ENCODE results near the gene PUM2. TPM values are rescaled to one million over a fixed set of nuclear protein-coding genes. Genes with fewer than 3 reads are reported as not detected.

The PUM2 gene
- polyA plus RNA-seq, 1 of the 3 experiments (the other 2 are of a cell fraction), result 19.7 TPM

DNA sequence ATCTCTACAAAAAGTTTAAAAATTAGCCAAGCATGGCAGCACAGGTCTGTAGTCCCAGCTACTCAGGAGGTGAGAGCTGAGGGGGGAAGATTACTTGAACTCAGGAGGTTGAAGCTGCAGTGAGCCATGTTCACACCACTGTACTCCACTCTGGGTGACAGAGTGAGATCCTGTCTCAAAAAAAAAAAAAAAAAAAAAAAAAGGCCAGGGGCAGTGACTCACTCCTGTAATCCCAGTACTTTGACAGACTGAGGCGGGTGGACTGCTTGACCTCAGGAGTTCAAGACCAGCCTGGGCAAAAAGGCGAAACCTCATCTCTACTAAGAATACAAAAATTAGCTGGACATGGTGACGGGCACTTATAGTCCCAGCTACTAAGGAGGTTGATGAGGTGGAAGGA lies 37.0 kb downstream of the PUM2 start:
- Histone ChIP-seq H3K4me2 (no peak overlapping the region), H3K27ac (ENCODE audit: low read depth in 2 of 2, low read length in 1 of 2) (peak overlapping the region in 1 of 2 experiments; percentile 30; a peak in 1 of 4 replicates)
- POLR2A ChIA-PET, result no interaction called here

DNA sequence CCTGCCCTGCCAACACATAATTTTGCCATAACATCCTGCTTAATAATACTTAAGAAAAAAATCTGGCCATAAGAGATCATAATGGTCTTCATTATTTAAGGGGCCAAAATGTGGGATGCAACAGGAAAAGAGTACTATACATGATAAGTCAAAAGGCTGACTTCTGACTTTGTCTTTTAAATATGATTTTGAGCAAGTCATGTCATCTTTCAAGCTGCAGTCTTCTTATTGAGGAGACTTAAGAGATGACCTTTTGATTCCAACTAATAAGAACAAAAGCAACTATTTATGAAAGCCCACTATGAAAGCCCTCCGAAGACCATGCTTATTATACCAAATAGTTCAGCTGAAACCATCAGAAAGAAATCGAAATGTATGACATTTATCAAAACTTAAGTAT lies 41.6 kb downstream of the PUM2 start:
- CTCF ChIA-PET, result interaction anchor here (0.6 to 12.7 kb wide), 10 partner anchors 10 to 342 kb away, joined by 3 to 124 read pairs (median 4); no protein-coding TSS in a partner anchor

More for the DNA sequence above, 37.0 kb downstream of the PUM2 start:
- no peak for DNase-seq
- no peak for TF ChIP-seq NRF1 (IDR thresholded peaks at IDR 0.05; ENCODE audit: low read depth, low read length)
- TF ChIP-seq JUND (IDR thresholded peaks at IDR 0.05), result 0 out of 2 replicates have a peak, but pooled peaks have one; percentile 14
- no peak for TF ChIP-seq POLR2AphosphoS5 (IDR thresholded peaks at IDR 0.05; ENCODE audit: low read depth, low read length)
- TF ChIP-seq SMC3 (IDR thresholded peaks at IDR 0.05; ENCODE audit: low read depth, low read length), result no peak
- peak; percentile 22; the same call in 1 of the 2 replicates for TF ChIP-seq FOSL2 (IDR thresholded peaks at IDR 0.05; ENCODE audit: borderline replicate concordance, low read depth)
- no peaks in the 10 kb centered on the region for H3K9me3 ChIP-seq
- H2AFZ ChIP-seq (ENCODE audit: low read depth), result no peak overlapping the region
- H3K79me2 ChIP-seq (ENCODE audit: insufficient read depth), result peaks cover 75% of the 10 kb centered on the region
- no peak overlapping the region for H3K9ac ChIP-seq
- H3K4me1 ChIP-seq (ENCODE audit: control insufficient read depth in 1 of 2, insufficient read depth in 2 of 2, low read depth in 1 of 2, low read length in 1 of 2), result peaks cover 0 to 6% of the 10 kb centered on the region in 2 experiments; a peak in 2 of 4 replicates
- no peaks in the 10 kb centered on the region for H3K9me2 ChIP-seq
- no peak overlapping the region for H3K4me3 ChIP-seq (ENCODE audit: low read depth in 2 of 2, low read length in 1 of 2)
- no peaks in the 10 kb centered on the region for H4K20me1 ChIP-seq (ENCODE audit: insufficient read depth)
- CTCF ChIA-PET, result interaction anchor here (1.1 to 12.7 kb wide), 2 partner anchors 14 to 210 kb away, joined by 3 to 124 read pairs; no protein-coding TSS in a partner anchor
- no peaks in the 10 kb centered on the region for H3K27me3 ChIP-seq (ENCODE audit: insufficient read depth)
- H3K36me3 ChIP-seq (replicated peaks in 1 of 2; ENCODE audit: control insufficient read depth in 1 of 2, insufficient read depth in 2 of 2, low read length in 1 of 2), result peaks cover 66 to 92% of the 10 kb centered on the region in 2 experiments
- WGBS (ENCODE audit: low lambda C conversion rate), result 100% methylated on average over 3 of the region's 3 CpGs
- peaks cover 28% of the 10 kb centered on the region for H3F3A ChIP-seq (replicated peaks; ENCODE audit: insufficient read depth)

DNA sequence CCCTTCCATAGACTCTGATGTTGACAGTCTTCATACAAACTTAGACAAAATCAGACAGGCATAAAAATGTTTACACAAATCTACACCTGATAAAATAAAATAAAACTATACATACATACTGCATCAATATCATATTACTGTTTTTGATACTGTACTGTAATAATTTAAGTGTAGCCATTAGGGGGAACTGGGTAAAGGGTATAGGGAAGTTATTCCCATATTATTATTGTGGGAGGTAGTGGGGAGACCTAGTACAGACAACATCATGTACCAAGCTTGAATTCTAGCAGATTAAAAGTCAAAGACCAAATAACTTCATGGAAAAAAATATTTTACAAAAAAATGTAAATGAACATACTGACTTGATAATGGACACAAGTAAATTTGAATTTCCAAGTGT lies 43.3 kb downstream of the PUM2 start:
- no peaks in the 10 kb centered on the region for H3K9me2 ChIP-seq
- TF ChIP-seq SMC3 (IDR thresholded peaks at IDR 0.05; ENCODE audit: low read depth, low read length) (no peak), POLR2AphosphoS5 (IDR thresholded peaks at IDR 0.05; ENCODE audit: low read depth, low read length) (no peak), RAD21 (IDR thresholded peaks at IDR 0.05; ENCODE audit: low read length) (no peak), SIN3A (IDR thresholded peaks at IDR 0.05; ENCODE audit: borderline replicate concordance, low read depth, low read length) (no peak), ELF1 (IDR thresholded peaks at IDR 0.05) (no peak), FOXJ3 (CRISPR knock-in tag; IDR thresholded peaks at IDR 0.05) (no peak), CHD2 (IDR thresholded peaks at IDR 0.05; ENCODE audit: low read length, partially characterized antibody) (no peak), RXRA (IDR thresholded peaks at IDR 0.05; ENCODE audit: borderline replicate concordance, low read depth) (no peak), TAF1 (IDR thresholded peaks at IDR 0.05; ENCODE audit: borderline replicate concordance, low read depth, low read length) (no peak), TEAD4 (IDR thresholded peaks at IDR 0.05; ENCODE audit: borderline replicate concordance, insufficient read depth) (no peak)
- TF ChIP-seq, protein P1, sequence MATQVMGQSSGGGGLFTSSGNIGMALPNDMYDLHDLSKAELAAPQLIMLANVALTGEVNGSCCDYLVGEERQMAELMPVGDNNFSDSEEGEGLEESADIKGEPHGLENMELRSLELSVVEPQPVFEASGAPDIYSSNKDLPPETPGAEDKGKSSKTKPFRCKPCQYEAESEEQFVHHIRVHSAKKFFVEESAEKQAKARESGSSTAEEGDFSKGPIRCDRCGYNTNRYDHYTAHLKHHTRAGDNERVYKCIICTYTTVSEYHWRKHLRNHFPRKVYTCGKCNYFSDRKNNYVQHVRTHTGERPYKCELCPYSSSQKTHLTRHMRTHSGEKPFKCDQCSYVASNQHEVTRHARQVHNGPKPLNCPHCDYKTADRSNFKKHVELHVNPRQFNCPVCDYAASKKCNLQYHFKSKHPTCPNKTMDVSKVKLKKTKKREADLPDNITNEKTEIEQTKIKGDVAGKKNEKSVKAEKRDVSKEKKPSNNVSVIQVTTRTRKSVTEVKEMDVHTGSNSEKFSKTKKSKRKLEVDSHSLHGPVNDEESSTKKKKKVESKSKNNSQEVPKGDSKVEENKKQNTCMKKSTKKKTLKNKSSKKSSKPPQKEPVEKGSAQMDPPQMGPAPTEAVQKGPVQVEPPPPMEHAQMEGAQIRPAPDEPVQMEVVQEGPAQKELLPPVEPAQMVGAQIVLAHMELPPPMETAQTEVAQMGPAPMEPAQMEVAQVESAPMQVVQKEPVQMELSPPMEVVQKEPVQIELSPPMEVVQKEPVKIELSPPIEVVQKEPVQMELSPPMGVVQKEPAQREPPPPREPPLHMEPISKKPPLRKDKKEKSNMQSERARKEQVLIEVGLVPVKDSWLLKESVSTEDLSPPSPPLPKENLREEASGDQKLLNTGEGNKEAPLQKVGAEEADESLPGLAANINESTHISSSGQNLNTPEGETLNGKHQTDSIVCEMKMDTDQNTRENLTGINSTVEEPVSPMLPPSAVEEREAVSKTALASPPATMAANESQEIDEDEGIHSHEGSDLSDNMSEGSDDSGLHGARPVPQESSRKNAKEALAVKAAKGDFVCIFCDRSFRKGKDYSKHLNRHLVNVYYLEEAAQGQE (IDR thresholded peaks at IDR 0.05; ENCODE audit: low read depth, low read length), result no peak
- TF ChIP-seq, protein P2, sequence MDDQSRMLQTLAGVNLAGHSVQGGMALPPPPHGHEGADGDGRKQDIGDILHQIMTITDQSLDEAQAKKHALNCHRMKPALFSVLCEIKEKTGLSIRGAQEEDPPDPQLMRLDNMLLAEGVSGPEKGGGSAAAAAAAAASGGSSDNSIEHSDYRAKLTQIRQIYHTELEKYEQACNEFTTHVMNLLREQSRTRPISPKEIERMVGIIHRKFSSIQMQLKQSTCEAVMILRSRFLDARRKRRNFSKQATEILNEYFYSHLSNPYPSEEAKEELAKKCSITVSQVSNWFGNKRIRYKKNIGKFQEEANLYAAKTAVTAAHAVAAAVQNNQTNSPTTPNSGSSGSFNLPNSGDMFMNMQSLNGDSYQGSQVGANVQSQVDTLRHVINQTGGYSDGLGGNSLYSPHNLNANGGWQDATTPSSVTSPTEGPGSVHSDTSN (IDR thresholded peaks at IDR 0.05), result no peak
- TF ChIP-seq, protein P3, sequence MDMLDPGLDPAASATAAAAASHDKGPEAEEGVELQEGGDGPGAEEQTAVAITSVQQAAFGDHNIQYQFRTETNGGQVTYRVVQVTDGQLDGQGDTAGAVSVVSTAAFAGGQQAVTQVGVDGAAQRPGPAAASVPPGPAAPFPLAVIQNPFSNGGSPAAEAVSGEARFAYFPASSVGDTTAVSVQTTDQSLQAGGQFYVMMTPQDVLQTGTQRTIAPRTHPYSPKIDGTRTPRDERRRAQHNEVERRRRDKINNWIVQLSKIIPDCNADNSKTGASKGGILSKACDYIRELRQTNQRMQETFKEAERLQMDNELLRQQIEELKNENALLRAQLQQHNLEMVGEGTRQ (IDR thresholded peaks at IDR 0.05; ENCODE audit: borderline replicate concordance, low read depth, low read length), result no peak
- peaks cover 3 to 32% of the 10 kb centered on the region in 2 experiments; a peak in 3 of 4 replicates for H3K4me1 ChIP-seq (ENCODE audit: control insufficient read depth in 1 of 2, insufficient read depth in 2 of 2, low read depth in 1 of 2, low read length in 1 of 2)
- no peak overlapping the region for H3K9ac ChIP-seq
- H3F3A ChIP-seq (replicated peaks; ENCODE audit: insufficient read depth), result peaks cover 38% of the 10 kb centered on the region
- CTCF ChIA-PET, result interaction anchor here (1.3 to 12.7 kb wide), 4 partner anchors 10 to 30 kb away, joined by 3 to 124 read pairs (median 14); no protein-coding TSS in a partner anchor
- no peak overlapping the region for H3K4me3 ChIP-seq (ENCODE audit: low read depth in 2 of 2, low read length in 1 of 2)
- no peaks in the 10 kb centered on the region for H3K27me3 ChIP-seq (ENCODE audit: insufficient read depth)
- POLR2A ChIA-PET, result no interaction called here
- H3K9me3 ChIP-seq, result no peaks in the 10 kb centered on the region
- H3K79me2 ChIP-seq (ENCODE audit: insufficient read depth), result peaks cover 88% of the 10 kb centered on the region
- DNase-seq, result no peak
- no peak overlapping the region for H2AFZ ChIP-seq (ENCODE audit: low read depth)
- peaks cover 72 to 80% of the 10 kb centered on the region in 2 experiments for H3K36me3 ChIP-seq (replicated peaks in 1 of 2; ENCODE audit: control insufficient read depth in 1 of 2, insufficient read depth in 2 of 2, low read length in 1 of 2)
- no peak overlapping the region for H3K27ac ChIP-seq (ENCODE audit: low read depth in 2 of 2, low read length in 1 of 2)
- peaks cover 10% of the 10 kb centered on the region; the same call in 1 of the 2 replicates for H4K20me1 ChIP-seq (ENCODE audit: insufficient read depth)
- no peak overlapping the region for H3K4me2 ChIP-seq

More for the DNA sequence above, 41.6 kb downstream of the PUM2 start:
- Histone ChIP-seq H3K4me2 (no peak overlapping the region), H3K79me2 (ENCODE audit: insufficient read depth) (peaks cover 88% of the 10 kb centered on the region), H3K4me3 (ENCODE audit: low read depth in 2 of 2, low read length in 1 of 2) (no peak overlapping the region), H3K27ac (ENCODE audit: low read depth in 2 of 2, low read length in 1 of 2) (no peak overlapping the region), H3K36me3 (replicated peaks in 1 of 2; ENCODE audit: control insufficient read depth in 1 of 2, insufficient read depth in 2 of 2, low read length in 1 of 2) (peaks cover 69 to 81% of the 10 kb centered on the region in 2 experiments), H3K9me2 (no peaks in the 10 kb centered on the region), H4K20me1 (ENCODE audit: insufficient read depth) (peaks cover 5% of the 10 kb centered on the region; the same call in 1 of the 2 replicates), H3K9ac (no peak overlapping the region), H3K4me1 (ENCODE audit: control insufficient read depth in 1 of 2, insufficient read depth in 2 of 2, low read depth in 1 of 2, low read length in 1 of 2) (peaks cover 0 to 15% of the 10 kb centered on the region in 2 experiments; a peak in 2 of 4 replicates), H3F3A (replicated peaks; ENCODE audit: insufficient read depth) (peaks cover 31% of the 10 kb centered on the region), H3K27me3 (ENCODE audit: insufficient read depth) (no peaks in the 10 kb centered on the region), H2AFZ (ENCODE audit: low read depth) (no peak overlapping the region), H3K9me3 (no peaks in the 10 kb centered on the region)
- WGBS (ENCODE audit: low lambda C conversion rate), result 95% methylated on average over 2 of the region's 2 CpGs
- DNase-seq, result no peak
- POLR2A ChIA-PET, result no interaction called here
- TF ChIP-seq TAF1 (IDR thresholded peaks at IDR 0.05; ENCODE audit: borderline replicate concordance, low read depth, low read length) (no peak), FOXM1 (IDR thresholded peaks at IDR 0.05; ENCODE audit: low read depth) (no peak)

Measured in SK-N-SH (cell line).